Thyroid gland (tissue), 4 donors: ENCODE measurements around the gene TXK.

Source experiments
- POLR2A ChIP-seq, 2 donors: fragments of 450-650 bp; IDR thresholded peaks; one replicate each; pipeline ENCODE4 v1.6.1; 2017; ENCODE audit warnings: antibody characterized with exemption in 2 of 2, mild to moderate bottlenecking in 2 of 2, moderate library complexity in 1 of 2
- TF ChIP-seq, protein P1 (sequence below), 6 experiments: fragments of 200-600 bp in 3 of 6; fragments of 450-650 bp in 3 of 6; sonication (generic) in 3 of 6; IDR thresholded peaks; one replicate each; pipeline ENCODE4 v1.5.1; 2016 to 2019; ENCODE audit warnings: antibody characterized with exemption in 6 of 6, mild to moderate bottlenecking in 2 of 6, inconsistent platforms in 1 of 6, moderate library complexity in 1 of 6

DNA sequence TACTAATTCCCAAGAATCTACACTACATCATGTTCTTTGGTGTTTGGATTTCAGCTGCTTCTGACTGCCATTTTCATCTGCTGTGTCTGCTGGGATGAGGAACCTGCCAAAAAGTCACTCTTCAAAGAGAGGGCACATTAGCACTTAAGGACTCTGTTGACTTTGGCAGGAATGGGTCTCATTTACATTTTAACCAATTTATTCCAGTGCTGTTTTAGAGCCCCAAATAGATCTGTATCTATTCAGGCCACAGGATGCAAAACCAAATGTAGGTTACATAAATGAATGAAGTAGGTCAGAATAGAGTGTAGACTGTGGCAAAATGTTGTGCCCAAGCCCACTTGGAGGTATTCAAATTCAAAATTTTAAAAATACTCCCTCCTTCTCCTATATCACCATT lies 14.4 kb downstream of the TXK start:
- TF ChIP-seq, protein P1, sequence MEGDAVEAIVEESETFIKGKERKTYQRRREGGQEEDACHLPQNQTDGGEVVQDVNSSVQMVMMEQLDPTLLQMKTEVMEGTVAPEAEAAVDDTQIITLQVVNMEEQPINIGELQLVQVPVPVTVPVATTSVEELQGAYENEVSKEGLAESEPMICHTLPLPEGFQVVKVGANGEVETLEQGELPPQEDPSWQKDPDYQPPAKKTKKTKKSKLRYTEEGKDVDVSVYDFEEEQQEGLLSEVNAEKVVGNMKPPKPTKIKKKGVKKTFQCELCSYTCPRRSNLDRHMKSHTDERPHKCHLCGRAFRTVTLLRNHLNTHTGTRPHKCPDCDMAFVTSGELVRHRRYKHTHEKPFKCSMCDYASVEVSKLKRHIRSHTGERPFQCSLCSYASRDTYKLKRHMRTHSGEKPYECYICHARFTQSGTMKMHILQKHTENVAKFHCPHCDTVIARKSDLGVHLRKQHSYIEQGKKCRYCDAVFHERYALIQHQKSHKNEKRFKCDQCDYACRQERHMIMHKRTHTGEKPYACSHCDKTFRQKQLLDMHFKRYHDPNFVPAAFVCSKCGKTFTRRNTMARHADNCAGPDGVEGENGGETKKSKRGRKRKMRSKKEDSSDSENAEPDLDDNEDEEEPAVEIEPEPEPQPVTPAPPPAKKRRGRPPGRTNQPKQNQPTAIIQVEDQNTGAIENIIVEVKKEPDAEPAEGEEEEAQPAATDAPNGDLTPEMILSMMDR (IDR thresholded peaks at IDR 0.05) = no peak
- no peak for TF ChIP-seq POLR2A (IDR thresholded peaks at IDR 0.05)
